GM18907 (cell line): Measurements from ENCODE around the gene EFCAB9.

Source experiments
- ATAC-seq: cut with Tn5 transposase; IDR thresholded peaks from one replicate; pipeline ENCODE4 v1.9.1; 2021; ENCODE audit warnings: mild to moderate bottlenecking, moderate library complexity; ENCODE audit not compliant: unreplicated experiment

Gene EFCAB9

DNA sequence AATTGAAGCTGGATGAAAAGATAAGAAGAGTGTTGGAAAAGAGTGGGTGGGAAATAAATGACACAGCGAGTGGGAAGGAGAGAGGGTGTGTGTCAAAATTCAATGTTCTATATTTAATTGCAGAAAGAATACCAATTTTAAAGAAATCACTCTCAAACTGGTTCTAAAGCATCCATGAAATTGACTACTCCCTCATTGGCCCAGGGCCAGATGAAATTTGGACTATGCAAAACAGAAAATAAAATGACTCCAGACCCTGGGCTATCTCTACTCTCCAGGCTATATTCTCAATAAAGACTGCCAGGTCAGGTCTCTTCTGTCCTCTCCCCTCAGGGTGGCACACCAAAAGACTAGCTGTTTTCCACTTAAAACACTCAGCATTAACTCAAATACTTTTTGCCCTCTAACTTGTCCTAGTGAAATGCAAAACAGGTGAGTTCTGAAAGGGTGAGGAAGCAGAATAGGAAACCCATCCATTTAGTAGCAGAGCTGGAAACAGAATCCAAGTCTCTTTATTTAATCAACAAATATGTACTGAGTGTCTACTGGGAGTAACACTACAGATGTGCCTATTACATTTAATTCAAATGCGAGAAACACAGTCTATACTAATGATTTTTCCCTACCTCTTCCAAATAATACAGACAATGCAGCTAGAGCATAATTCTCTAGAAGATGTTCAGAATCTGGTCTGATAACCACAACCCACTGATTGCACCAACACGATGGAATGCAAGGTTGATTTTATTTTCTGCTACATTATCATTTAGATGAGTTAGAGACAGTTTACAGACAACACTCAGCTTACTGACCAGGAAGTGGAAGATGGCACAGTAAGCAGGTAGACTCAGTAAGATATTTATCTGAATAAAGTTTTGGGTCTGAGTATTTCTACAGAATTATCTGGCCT lies 42.1 kb downstream of the EFCAB9 start:
- ATAC-seq, result no peak

DNA sequence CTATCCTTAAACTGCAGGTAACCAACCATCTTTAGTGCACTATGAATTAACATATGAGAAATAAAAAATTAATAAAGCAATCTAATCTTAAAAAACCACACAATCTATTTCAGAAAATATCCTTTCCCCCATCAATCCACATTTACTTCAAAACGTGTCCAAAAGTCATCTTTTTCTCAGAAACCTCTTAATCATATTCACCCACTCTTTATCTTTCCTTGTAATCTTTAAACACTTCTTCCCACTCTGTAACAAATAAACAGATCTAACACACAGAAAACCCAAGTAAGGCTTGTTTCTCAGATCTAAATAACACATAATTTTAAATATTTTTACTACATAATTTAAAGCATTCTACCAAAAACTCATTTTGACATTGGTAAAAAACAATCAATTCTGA lies 44.4 kb downstream of the EFCAB9 start:
- no peak for ATAC-seq

DNA sequence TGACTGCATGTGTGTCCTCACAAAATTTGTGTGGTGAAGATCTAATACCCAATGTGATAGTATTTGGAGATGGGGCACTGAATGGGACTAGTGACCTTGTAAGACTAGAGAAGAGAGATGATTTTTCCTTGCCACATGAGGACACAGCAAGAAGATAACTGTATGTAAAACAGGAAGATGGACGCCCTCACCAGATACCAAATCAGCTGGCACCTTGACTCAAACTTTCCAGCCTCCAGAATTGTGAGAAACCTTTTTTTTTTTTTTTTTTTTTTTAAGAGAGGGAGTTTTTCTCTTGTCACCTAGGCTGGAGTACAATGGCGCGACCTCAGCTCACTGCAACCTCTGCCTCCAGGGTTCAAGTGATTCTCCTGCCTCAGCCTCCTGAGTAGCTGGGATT lies 49.3 kb downstream of the EFCAB9 start:
- no peak for ATAC-seq

DNA sequence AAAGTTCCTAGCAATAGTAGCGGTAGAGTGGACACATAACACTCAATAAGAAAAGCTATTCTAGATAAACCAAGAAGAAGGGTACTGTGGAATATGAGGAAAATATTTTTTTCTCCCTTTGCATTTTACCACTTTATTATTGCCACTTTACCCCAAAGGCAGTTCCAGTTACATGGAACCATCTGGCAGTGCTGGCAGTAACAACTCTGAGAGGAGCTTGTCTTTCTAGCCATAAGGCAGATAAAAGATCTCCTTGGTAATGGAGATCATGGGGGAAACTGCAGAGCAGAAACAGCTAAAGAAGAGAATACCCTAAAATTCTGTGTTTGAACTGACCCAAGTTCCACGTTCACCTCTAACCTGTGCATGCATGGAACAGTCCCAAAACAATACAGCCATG lies 51.1 kb downstream of the EFCAB9 start:
- ATAC-seq, result no peak

DNA sequence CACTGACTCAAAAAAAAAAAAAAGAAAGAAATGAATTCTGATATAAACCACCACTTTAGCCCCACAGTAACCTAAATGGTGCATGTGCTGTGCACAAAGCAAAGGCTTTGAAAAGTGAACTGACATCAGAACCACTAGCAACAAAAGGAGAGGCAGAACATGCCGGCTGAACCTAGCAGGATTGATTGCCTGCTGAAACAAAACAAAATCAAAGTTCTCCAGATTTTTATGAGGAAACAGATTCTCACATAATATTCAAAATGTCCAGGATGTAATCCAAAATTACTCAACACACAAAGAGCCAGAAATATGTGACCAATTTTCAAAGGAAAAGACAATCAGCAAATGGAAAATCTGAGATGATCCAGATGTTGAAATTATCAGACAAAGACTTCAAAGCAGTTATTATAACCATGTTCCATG lies 51.7 kb downstream of the EFCAB9 start:
- no peak for ATAC-seq

DNA sequence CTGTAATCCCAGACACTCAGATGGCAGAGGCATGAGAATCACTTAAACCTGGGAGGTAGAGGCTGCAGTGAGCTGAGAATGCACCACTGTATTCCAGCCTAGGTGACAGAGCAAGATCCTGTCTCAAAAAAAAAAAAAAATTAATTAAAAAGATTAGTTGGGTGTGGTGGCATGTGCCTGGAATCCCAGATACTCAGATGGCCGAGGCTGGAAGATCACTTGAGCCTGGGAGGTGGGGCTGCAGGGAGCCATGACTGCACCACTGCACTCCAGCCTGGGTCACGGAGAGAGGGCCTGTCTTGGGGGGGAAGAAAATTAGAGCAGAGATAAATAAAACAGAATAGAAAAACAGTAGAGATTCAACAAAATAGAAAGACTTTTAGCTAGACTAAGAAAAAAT lies 54.7 kb downstream of the EFCAB9 start:
- no peak for ATAC-seq

DNA sequence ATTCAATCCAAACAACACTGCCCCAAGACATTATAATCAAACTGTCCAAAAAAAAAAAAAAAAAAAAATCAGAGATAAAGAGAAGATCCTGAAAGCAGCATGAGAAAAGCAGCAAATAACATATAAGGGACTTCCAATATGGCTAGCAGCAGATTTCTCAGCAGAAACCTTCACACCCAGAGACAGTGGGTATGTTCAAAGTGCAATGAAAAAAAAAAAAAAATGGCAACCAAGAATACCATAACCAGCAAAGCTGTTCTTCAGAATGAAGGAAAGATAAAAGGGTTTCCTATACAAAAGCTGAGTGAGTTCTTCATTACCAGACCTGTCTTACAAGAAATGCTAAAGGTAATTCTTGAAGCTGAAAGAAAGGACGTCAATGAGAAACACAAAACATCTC lies 57.4 kb downstream of the EFCAB9 start:
- no peak for ATAC-seq

DNA sequence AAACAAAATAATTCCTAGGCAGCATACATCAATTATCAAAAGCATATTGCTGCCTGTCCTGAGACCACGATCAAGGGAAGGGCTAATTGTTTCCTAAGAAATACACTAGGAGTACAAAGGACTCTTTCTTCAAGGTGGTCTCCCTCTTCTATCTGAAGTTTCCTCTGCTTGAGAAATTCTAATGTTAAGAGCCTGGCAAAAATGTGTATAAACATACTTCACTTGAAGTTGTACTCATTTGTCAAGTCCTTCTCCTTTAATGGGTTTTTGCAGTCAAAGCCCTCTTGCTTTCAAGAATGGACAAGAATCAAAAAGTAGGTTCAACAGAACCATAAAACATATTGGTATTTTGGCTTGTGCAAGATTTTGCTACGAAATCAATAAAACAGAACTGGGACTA lies 58.5 kb downstream of the EFCAB9 start:
- ATAC-seq, result no peak
